Activated T-helper 2 cell treated with anti-CD3 and anti-CD28 coated beads, Interferon-gamma antibody, Interleukin-2, Interleukin-4, amounts not matched to agents 10 μg/mL and 5 μg/mL and 100 μg/mL, durations not matched to agents 14 hours and 24 hours and 36 hours (primary cell): Measurements from ENCODE around the gene XPA. TPM values are rescaled to one million over a fixed set of nuclear protein-coding genes. Genes with fewer than 3 reads are reported as not detected.
A peak's percentile ranks its signal among the peaks of the same experiment; 100 is the strongest.
"Not testable (repeated sequence)": the region's sequence is repeated elsewhere in the genome, so short reads cannot be mapped to it uniquely, and the experiment has no call there.

ENCODE experiments used
- DNase-seq: peaks from one replicate; pipeline ENCODE4 v3.0.0; 2021; ENCODE audit warnings: low spot score
- H3K27ac Mint-ChIP-seq: one replicate; pipeline ENCODE4 v1.8.0; 2021; ENCODE audit warnings: mixed read lengths
- H3K27me3 Mint-ChIP-seq: one replicate; pipeline ENCODE4 v1.8.0; 2021; ENCODE audit warnings: low read depth, mixed read lengths
- H3K36me3 Mint-ChIP-seq: one replicate; pipeline ENCODE4 v1.8.0; 2021; ENCODE audit warnings: low read depth, mixed read lengths
- H3K4me1 Mint-ChIP-seq: one replicate; pipeline ENCODE4 v1.8.0; 2021; ENCODE audit warnings: low read depth, mixed read lengths
- H3K4me3 Mint-ChIP-seq: one replicate; pipeline ENCODE4 v1.8.0; 2021; ENCODE audit warnings: low read depth, mild to moderate bottlenecking, moderate library complexity, mixed read lengths
- H3K9me3 Mint-ChIP-seq: one replicate; pipeline ENCODE4 v1.8.0; 2021; ENCODE audit warnings: mixed read lengths
- intact Hi-C: fragments of 100-400 bp; cut with micrococcal nuclease; formaldehyde crosslinking; loops from one replicate; pipeline ENCODE4 v1.15.1; 2023
- total RNA-seq: library from RNA; stranded (reverse); gene quantifications from 2 replicates; pipeline ENCODE4 v1.2.3, GENCODE V29; 2022

Gene XPA
- 10.3 and 14.6 TPM in 2 replicates for total RNA-seq

DNA sequence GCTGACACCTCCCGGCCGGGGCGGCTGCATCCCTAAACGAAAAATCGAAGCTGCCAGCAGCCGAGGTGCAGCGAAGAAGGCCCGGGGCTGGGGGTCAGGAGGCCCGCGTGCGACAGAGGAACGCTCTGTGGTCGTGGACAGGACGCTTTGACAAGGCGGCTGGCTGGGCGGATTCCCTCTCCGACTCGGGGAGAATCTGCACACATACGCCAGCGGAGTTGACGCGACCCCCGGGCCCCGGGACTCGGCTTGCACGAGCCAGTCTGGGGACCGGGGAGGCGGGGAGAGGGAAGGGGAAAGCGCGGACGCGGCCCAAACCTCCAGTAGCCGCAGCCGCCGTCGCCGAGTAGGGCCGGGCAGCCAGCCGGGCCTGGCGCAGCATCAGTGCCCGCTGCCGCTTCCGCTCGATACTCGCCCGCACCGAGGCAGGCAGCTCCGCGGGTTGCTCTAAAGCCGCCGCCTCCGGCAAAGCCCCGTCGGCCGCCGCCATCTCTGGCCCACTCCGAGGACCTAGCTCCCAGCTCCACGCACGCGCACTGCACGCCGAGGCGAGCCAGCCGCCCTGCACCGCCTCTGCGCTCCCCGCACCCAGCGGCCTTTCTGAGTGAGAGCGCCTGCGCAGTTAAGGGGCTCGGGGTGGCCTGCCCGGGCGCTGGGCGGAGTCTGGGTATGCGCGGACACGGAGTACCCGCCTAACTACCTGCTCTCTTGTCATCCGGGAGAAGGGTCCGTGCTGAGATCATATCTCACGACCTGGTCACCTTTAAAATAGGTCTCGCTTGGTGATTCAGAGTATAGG lies at the start of gene XPA:
XPA (minus strand) TSS at position 538 of the 799 bp plus-strand sequence; CDS start at position 490, 48 bp downstream.
- DNase-seq = peak; percentile 97
- peaks cover 2% of the 10 kb centered on the region for H3K27me3 Mint-ChIP-seq
- no peaks in the 10 kb centered on the region for H3K9me3 Mint-ChIP-seq
- peaks cover 44% of the 10 kb centered on the region for H3K4me1 Mint-ChIP-seq
- intact Hi-C loops = loop anchor here (1.0 to 5.0 kb wide), 2 partner anchors 64 to 205 kb away; partner anchors contain the start of genes NCBP1 and TSTD2
- H3K36me3 Mint-ChIP-seq = peaks cover 32% of the 10 kb centered on the region
- peak within 1 kb of the TSS; percentile 90 for H3K4me3 Mint-ChIP-seq
- peak within 1 kb of the TSS; percentile 83 for H3K27ac Mint-ChIP-seq

DNA sequence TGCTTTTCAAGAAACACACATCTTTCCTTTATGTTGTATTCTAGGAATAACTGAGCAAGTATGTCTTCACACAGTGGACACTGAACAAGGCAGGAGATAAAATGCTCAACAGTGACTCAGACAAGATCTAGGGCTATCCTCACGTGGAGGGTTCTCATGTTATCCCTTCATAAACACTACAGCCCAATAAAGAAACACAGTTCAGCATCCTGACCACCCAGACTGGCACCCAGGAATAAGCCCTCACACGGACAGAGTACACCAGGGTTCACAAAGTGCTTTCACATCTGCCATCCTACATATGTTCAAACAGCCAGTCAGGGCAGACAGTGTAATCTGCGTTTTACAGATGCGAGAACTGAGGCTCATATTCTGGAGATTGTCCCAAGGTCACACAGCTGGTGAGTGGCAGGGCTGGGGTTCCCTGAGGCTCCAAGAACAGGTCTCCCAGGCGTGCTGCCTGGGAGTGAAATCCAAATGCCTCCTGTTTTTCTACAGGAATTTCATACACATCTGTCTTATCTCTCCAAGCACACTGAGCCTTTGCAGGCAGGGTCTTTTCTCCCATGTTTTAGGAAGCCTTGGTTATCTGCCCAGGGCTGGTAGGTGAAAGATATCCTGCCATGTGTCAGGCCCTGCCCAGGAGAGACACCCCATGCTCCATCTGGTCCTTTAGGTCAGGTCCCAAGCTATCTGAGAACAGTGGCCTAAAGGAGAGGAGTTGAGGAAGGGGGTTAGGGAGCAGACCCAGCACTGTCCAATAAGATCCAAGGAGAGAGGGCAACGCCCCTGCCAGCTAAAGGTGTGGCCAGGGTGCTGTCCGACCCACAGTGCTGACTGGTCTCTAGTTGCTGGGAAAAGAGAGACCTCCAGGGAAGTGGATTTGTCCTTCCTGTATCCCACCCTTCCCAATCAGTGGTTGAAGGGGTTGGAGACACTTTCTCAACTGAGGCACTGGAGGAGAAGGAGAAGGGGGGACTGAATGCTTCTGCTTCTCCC lies 47.9 kb upstream of the XPA start:
- intact Hi-C loops = no loop called here
- Mint-ChIP-seq H3K27me3 (peaks cover 61% of the 10 kb centered on the region), H3K4me3 (no peak overlapping the region), H3K4me1 (peaks cover 6% of the 10 kb centered on the region), H3K27ac (no peak overlapping the region), H3K36me3 (no peaks in the 10 kb centered on the region), H3K9me3 (no peaks in the 10 kb centered on the region)
- DNase-seq = no peak

GRCh38 chr9:97744025-97744424 lies 46.9 kb upstream of the XPA start:
- H3K4me1 Mint-ChIP-seq, H3K9me3 Mint-ChIP-seq, DNase-seq, H3K36me3 Mint-ChIP-seq, H3K27ac Mint-ChIP-seq, H3K4me3 Mint-ChIP-seq, intact Hi-C loops: not testable (repeated sequence)
- peaks cover 62% of the 10 kb centered on the region for H3K27me3 Mint-ChIP-seq

DNA sequence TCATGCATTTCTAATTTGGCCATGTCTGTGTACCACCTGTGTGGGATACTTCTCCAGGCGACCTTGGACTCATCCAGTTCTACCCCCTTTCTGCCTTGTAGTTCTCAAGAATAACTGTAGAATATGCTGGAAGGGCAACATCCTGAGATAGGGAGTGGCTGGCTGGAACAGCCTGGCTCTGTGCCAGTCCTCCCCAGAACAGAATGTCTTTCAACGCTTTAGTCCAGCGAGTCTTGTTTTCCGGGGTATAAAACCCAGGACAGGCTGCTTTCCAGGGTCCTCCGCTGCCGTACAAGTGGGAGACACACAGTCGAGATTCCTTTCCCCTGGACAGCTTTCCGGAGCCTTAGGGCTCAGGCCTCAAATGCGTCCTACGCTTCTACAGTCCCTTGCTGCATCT lies 45.4 kb upstream of the XPA start:
- intact Hi-C loops = no loop called here
- DNase-seq = no peak
- peaks cover 66% of the 10 kb centered on the region for H3K27me3 Mint-ChIP-seq
- H3K27ac Mint-ChIP-seq = no peak overlapping the region
- no peaks in the 10 kb centered on the region for H3K36me3 Mint-ChIP-seq
- H3K4me3 Mint-ChIP-seq = no peak overlapping the region
- peaks cover 6% of the 10 kb centered on the region for H3K4me1 Mint-ChIP-seq
- H3K9me3 Mint-ChIP-seq = no peaks in the 10 kb centered on the region

DNA sequence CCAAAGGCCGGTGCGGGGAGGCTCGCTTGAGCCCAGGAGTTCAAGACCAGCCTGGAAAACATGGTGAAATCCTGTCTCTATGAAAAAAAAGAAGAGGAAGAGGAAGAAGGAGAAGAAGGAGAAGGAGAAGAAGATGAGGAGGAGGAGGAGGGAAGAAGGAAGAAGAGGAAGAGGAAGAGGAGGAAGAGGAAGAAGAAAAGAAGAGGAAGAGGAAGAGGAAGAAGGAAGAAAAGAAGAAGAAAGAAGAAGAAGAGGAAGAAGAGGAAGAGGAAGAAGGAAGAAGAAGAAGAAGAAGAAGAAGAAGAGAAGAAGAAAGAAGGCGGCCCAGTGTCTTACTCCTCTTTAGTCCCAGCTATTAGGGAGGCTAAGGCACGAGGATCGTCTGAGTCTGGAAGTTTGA lies 44.8 kb upstream of the XPA start:
- Mint-ChIP-seq H3K4me3 (no peak overlapping the region), H3K27ac (no peak overlapping the region), H3K27me3 (peaks cover 61% of the 10 kb centered on the region), H3K36me3 (no peaks in the 10 kb centered on the region), H3K9me3 (no peaks in the 10 kb centered on the region), H3K4me1 (peaks cover 6% of the 10 kb centered on the region)
- DNase-seq = no peak
- intact Hi-C loops = no loop called here

DNA sequence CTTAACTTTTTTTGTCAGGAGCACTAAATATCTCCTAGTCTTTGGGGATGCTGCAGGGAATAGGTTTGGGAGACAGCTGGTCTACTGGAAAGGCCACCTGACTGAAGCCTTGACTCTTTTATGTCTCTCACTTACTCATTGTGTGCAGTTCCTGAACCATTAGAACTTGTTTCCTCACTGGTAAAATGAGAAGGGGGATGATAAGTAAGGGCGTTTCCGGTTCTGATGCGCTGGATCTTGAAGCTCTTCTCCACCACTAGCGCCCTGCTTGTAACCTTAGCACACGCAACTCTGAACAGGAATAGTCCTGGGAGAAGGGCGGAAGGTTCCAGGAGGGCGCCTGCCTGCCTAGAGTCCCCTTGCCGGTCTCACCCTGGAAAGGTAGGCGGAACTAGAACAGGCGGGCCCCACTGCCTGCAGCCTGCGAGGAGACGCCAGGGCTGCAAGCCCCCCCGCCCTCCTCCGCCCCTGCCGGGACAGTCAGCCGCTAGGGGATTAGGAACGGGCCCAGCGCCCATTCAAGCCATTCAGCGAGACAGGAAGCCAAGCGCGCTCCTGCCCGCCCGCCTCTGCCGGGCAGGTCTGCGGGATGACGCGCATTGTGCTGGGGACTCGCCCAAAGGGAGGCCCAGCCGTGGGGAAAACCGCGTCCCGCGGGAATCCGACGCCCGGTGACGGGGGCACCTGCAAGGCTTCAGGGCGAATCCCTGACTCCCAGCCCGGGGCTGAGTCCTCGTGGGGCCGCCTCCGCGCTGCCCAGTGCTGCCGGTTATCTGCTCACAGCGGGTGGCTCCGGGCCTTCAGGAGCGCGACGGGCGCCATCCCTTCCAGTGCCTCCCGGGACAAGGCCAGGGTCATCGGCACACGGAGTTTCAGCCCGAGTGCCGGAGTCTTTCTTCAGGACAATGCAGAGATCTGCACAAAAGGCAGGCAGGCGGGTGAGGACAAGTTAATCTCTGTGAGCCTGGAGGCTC lies 44.0 kb upstream of the XPA start:
- Mint-ChIP-seq H3K36me3 (no peaks in the 10 kb centered on the region), H3K4me3 (peak overlapping the region; percentile 33), H3K9me3 (no peaks in the 10 kb centered on the region), H3K4me1 (peaks cover 6% of the 10 kb centered on the region), H3K27ac (no peak overlapping the region), H3K27me3 (peaks cover 60% of the 10 kb centered on the region)
- intact Hi-C loops = no loop called here
- DNase-seq = peak; percentile 16

- Mint-ChIP-seq H3K27ac (no peak overlapping the region), H3K9me3 (no peaks in the 10 kb centered on the region), H3K4me3 (no peak overlapping the region), H3K4me1 (peaks cover 6% of the 10 kb centered on the region), H3K27me3 (peaks cover 34% of the 10 kb centered on the region), H3K36me3 (no peaks in the 10 kb centered on the region)
- DNase-seq = no peak
- intact Hi-C loops = no loop called here
Measured at GRCh38 chr9:97737429-97737828, 40.3 kb upstream of the XPA start.

- Mint-ChIP-seq H3K9me3 (no peaks in the 10 kb centered on the region), H3K4me1 (no peaks in the 10 kb centered on the region), H3K36me3 (no peaks in the 10 kb centered on the region), H3K27ac (no peak overlapping the region), H3K27me3 (peaks cover 20% of the 10 kb centered on the region), H3K4me3 (no peak overlapping the region)
- no peak for DNase-seq
- intact Hi-C loops = no loop called here
Measured at GRCh38 chr9:97735070-97735600, 38.0 kb upstream of the XPA start.

DNA sequence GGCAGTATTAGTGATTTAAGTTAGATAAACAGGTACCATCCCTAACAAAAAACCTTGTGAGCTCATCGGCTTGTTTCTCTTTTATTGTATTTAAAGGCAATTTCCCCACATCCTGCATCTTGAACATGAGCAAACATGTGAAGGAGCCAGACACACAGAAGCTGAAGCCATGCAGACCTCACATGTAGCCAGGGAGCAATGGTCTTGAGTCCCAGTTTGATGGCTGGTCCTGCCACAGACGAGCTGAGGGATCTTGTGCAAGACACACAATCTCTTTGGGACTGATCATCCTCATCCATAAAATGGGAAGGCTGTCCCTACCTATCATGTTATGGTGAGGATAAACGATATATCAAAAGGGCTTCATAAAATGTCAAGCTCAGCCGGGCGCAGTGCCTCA lies 29.6 kb upstream of the XPA start:
- Mint-ChIP-seq H3K36me3 (no peaks in the 10 kb centered on the region), H3K27ac (no peak overlapping the region), H3K4me3 (no peak overlapping the region), H3K9me3 (no peaks in the 10 kb centered on the region), H3K27me3 (peaks cover 30% of the 10 kb centered on the region), H3K4me1 (no peaks in the 10 kb centered on the region)
- intact Hi-C loops = no loop called here
- DNase-seq = no peak

DNA sequence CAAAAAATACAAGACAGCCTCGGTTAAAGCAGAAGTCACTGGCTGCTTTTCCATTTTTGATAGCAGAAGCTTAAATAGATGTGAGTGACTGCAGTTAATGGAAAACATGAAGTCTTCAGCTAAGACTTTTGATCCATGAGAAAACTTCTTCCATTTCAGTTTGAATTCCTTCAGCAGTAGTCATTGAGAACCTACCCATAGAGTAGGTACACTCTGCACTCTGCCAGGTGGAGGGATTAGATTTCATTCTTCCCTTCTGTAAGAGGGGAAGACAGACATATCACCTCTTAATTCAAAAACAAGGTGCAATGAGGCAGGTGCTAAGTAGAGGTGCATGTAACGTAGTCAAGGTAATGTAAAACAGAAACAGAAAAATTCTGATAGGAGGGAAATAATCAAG lies 26.7 kb upstream of the XPA start:
- no peak for DNase-seq
- H3K36me3 Mint-ChIP-seq = no peaks in the 10 kb centered on the region
- H3K4me1 Mint-ChIP-seq = no peaks in the 10 kb centered on the region
- peaks cover 7% of the 10 kb centered on the region for H3K9me3 Mint-ChIP-seq
- H3K27me3 Mint-ChIP-seq = peaks cover 43% of the 10 kb centered on the region
- no peak overlapping the region for H3K4me3 Mint-ChIP-seq
- no peak overlapping the region for H3K27ac Mint-ChIP-seq
- intact Hi-C loops = no loop called here

GRCh38 chr9:97722331-97722730 lies 25.2 kb upstream of the XPA start:
- no peak for DNase-seq
- Mint-ChIP-seq H3K9me3 (peaks cover 7% of the 10 kb centered on the region), H3K27ac (no peak overlapping the region), H3K27me3 (peaks cover 44% of the 10 kb centered on the region), H3K4me3 (no peak overlapping the region), H3K4me1 (peaks cover 1% of the 10 kb centered on the region), H3K36me3 (no peaks in the 10 kb centered on the region)
- intact Hi-C loops = no loop called here

DNA sequence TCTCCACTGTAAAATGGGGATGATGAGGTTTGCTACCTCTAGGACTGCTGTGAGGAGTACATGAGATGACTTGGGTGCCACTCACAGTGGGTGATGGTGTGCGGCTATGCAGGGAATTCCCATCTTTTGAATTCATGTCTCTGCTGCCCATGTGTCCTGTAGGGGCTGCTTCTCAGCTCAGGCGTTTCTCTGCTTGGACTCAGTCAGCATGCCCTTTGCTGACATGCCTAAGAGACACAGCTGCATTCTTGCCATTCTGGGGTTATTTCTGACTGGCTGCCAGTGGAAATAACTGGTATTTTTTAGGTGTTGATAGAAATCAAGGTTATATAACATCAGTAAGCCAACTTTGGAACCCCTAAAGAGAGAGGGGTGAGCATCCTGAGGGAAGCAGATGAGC lies 24.3 kb upstream of the XPA start:
- no peak overlapping the region for H3K4me3 Mint-ChIP-seq
- H3K4me1 Mint-ChIP-seq = peaks cover 3% of the 10 kb centered on the region
- peaks cover 46% of the 10 kb centered on the region for H3K27me3 Mint-ChIP-seq
- no peak overlapping the region for H3K27ac Mint-ChIP-seq
- intact Hi-C loops = no loop called here
- H3K36me3 Mint-ChIP-seq = no peaks in the 10 kb centered on the region
- no peak for DNase-seq
- H3K9me3 Mint-ChIP-seq = peaks cover 7% of the 10 kb centered on the region
